ENCODE measurements around the gene RABAC1.

Gene RABAC1

GRCh38 chr19:41959056-41960053 lies at the start of gene RABAC1:
Gene RABAC1, minus strand, starts transcription at chr19:41959321. Its CDS starts 29 bp downstream, at chr19:41959292.
- peak within 1 kb of the TSS; percentile 85 for H3K4me3 ChIP-seq (ENCODE audit: low read length)
- TF ChIP-seq CTCF (conservative IDR thresholded peaks at IDR 0.05; ENCODE audit: low read depth, low read length) = peak; percentile 29
- DNase-seq (ENCODE audit: low read depth) = peak; percentile 64

GRCh38 chr19:42006569-42006968 lies 47.4 kb upstream of the RABAC1 start:
- no peak for TF ChIP-seq CTCF (conservative IDR thresholded peaks at IDR 0.05; ENCODE audit: low read depth, low read length)
- DNase-seq (ENCODE audit: low read depth) = no peak
- no peak overlapping the region for H3K4me3 ChIP-seq (ENCODE audit: low read length)

GRCh38 chr19:42005504-42005903 lies 46.4 kb upstream of the RABAC1 start:
- no peak overlapping the region for H3K4me3 ChIP-seq (ENCODE audit: low read length)
- DNase-seq (ENCODE audit: low read depth) = no peak
- TF ChIP-seq CTCF (conservative IDR thresholded peaks at IDR 0.05; ENCODE audit: low read depth, low read length) = no peak

- no peak for TF ChIP-seq CTCF (conservative IDR thresholded peaks at IDR 0.05; ENCODE audit: low read depth, low read length)
- H3K4me3 ChIP-seq (ENCODE audit: low read length) = no peak overlapping the region
- DNase-seq (ENCODE audit: low read depth) = no peak
These were observed 44.6 kb upstream of the RABAC1 start for GRCh38 chr19:42003506-42004294.

- no peak for TF ChIP-seq CTCF (conservative IDR thresholded peaks at IDR 0.05; ENCODE audit: low read depth, low read length)
- H3K4me3 ChIP-seq (ENCODE audit: low read length) = no peak overlapping the region
- DNase-seq (ENCODE audit: low read depth) = no peak
These were observed 40.7 kb upstream of the RABAC1 start for GRCh38 chr19:41999878-42000208.

GRCh38 chr19:41999071-41999877 lies 40.2 kb upstream of the RABAC1 start:
- no peak for TF ChIP-seq CTCF (conservative IDR thresholded peaks at IDR 0.05; ENCODE audit: low read depth, low read length)
- H3K4me3 ChIP-seq (ENCODE audit: low read length) = no peak overlapping the region
- no peak for DNase-seq (ENCODE audit: low read depth)

Measured in retinal pigment epithelial cell (primary cell).